C4-2B (cell line): Measurements from ENCODE around the gene C18orf63.
"Not testable (repeated sequence)": the region's sequence is repeated elsewhere in the genome, so short reads cannot be mapped to it uniquely, and the experiment has no call there.

Source experiments
- H3K27ac ChIP-seq: fragments of 450-650 bp; 2 replicates; pipeline ENCODE4 v1.5.1; 2017
- CTCF ChIP-seq: fragments of 450-650 bp; conservative IDR thresholded peaks from 2 replicates; pipeline ENCODE4 v1.5.1; 2017; ENCODE audit warnings: mild to moderate bottlenecking
- ZFX ChIP-seq: fragments of 450-650 bp; IDR thresholded peaks from 2 replicates; pipeline ENCODE4 v1.6.1; 2017

Gene C18orf63

GRCh38 chr18:74292541-74292858 is 23.1 kb upstream of the C18orf63 start:
- TF ChIP-seq ZFX = no peak
- no peak for TF ChIP-seq CTCF
- H3K27ac ChIP-seq = peak overlapping the region; percentile 90

GRCh38 chr18:74292982-74293381 is 22.7 kb upstream of the C18orf63 start:
- H3K27ac ChIP-seq = not testable (repeated sequence)

GRCh38 chr18:74294526-74294925 is 21.1 kb upstream of the C18orf63 start:
- H3K27ac ChIP-seq = no peak overlapping the region
- no peak for TF ChIP-seq ZFX
- no peak for TF ChIP-seq CTCF

GRCh38 chr18:74299162-74299561 is 16.5 kb upstream of the C18orf63 start:
- TF ChIP-seq ZFX = no peak
- TF ChIP-seq CTCF = no peak

GRCh38 chr18:74299746-74300145 is 15.9 kb upstream of the C18orf63 start:
- TF ChIP-seq CTCF (no peak), ZFX (no peak)
- H3K27ac ChIP-seq = no peak overlapping the region

More at GRCh38 chr18:74299162-74299561, 16.5 kb upstream of the C18orf63 start:
- H3K27ac ChIP-seq = no peak overlapping the region

- TF ChIP-seq ZFX (no peak), CTCF (no peak)
- no peak overlapping the region for H3K27ac ChIP-seq
These were observed 12.3 kb upstream of the C18orf63 start for GRCh38 chr18:74303306-74303705.

- H3K27ac ChIP-seq = no peak overlapping the region
- no peak for TF ChIP-seq CTCF
- TF ChIP-seq ZFX = no peak
These were observed 11.7 kb upstream of the C18orf63 start for GRCh38 chr18:74303936-74304335.

GRCh38 chr18:74310411-74310810 is 5.2 kb upstream of the C18orf63 start:
- peak; percentile 55 for TF ChIP-seq CTCF
- TF ChIP-seq ZFX = no peak
- H3K27ac ChIP-seq = no peak overlapping the region
